CD4-positive, CD25-positive, alpha-beta regulatory T cell (primary cell): ENCODE results near the gene NEU2. TPM values are rescaled to one million over a fixed set of nuclear protein-coding genes. Genes with fewer than 3 reads are reported as not detected.

Experiments used
- ATAC-seq, 2 donors: fragments of 150-1000 bp; cut with Tn5 transposase; one replicate each; pipeline ENCODE4 v1.10.0; 2021; ENCODE audit warnings: low read depth in 2 of 2, moderate number of reproducible peaks in 2 of 2, moderate library complexity in 1 of 2
- DNase-seq, 3 donors: peaks; one replicate each; pipeline versions ENCODE4 v3.0.0 to v3.0.0-alpha.2; 2012 to 2022; ENCODE audit warnings: mixed read lengths in 1 of 3
- H3K27ac ChIP-seq: one replicate; pipeline ENCODE4 v1.7.0; 2013; ENCODE audit warnings: mild to moderate bottlenecking, low read length; ENCODE audit not compliant: insufficient read depth, poor library complexity, severe bottlenecking
- H3K27me3 ChIP-seq: one replicate; pipeline ENCODE4 v1.7.0; 2013; ENCODE audit warnings: low read length; ENCODE audit not compliant: control insufficient read depth, insufficient read depth
- H3K36me3 ChIP-seq: one replicate; pipeline ENCODE4 v1.7.0; 2013; ENCODE audit warnings: mild to moderate bottlenecking, low read length, moderate library complexity; ENCODE audit not compliant: control insufficient read depth, insufficient read depth
- H3K4me1 ChIP-seq: 2 replicates; pipeline ENCODE4 v1.7.0; 2013; ENCODE audit warnings: mild to moderate bottlenecking, low read length; ENCODE audit not compliant: insufficient read depth, control insufficient read depth, poor library complexity, severe bottlenecking
- H3K4me3 ChIP-seq: one replicate; pipeline ENCODE4 v1.7.0; 2013; ENCODE audit warnings: low read depth, mild to moderate bottlenecking, low read length, moderate library complexity
- H3K9me3 ChIP-seq, 2 experiments: 1 replicate in 1 of 2; 2 replicates in 1 of 2; pipeline ENCODE4 v1.7.0; 2013; ENCODE audit warnings: low read length in 2 of 2, mild to moderate bottlenecking in 1 of 2, moderate library complexity in 1 of 2; ENCODE audit not compliant: control insufficient read depth in 2 of 2
- H3K27ac Mint-ChIP-seq, 3 donors: one replicate each; pipeline ENCODE4 v1.8.0; 2020 to 2022; ENCODE audit warnings: mild to moderate bottlenecking in 3 of 3, mixed read lengths in 3 of 3, moderate library complexity in 2 of 3
- H3K27me3 Mint-ChIP-seq: one replicate; pipeline ENCODE4 v1.8.0; 2022; ENCODE audit warnings: mild to moderate bottlenecking, mixed read lengths
- H3K36me3 Mint-ChIP-seq: one replicate; pipeline ENCODE4 v1.8.0; 2020; ENCODE audit warnings: mixed read lengths
- H3K4me1 Mint-ChIP-seq, 4 donors: one replicate each; pipeline ENCODE4 v1.8.0; 2020 to 2022; ENCODE audit warnings: mixed read lengths in 4 of 4, mild to moderate bottlenecking in 1 of 4
- H3K4me3 Mint-ChIP-seq, 4 donors: one replicate each; pipeline ENCODE4 v1.8.0; 2020 to 2022; ENCODE audit warnings: mild to moderate bottlenecking in 4 of 4, mixed read lengths in 4 of 4, moderate library complexity in 3 of 4
- H3K9me3 Mint-ChIP-seq, 7 donors: one replicate each; pipeline ENCODE4 v1.8.0; 2020 to 2022; ENCODE audit warnings: mixed read lengths in 7 of 7, mild to moderate bottlenecking in 3 of 7, moderate library complexity in 2 of 7
- polyA plus RNA-seq, 4 donors: library from polyadenylated mRNA; unstranded; fragments of 300-500 nt; fragmentation: Illumina TruSeq; gene quantifications; one replicate each; pipeline ENCODE4 v1.2.3, GENCODE V29; 2021
- total RNA-seq: library from RNA; stranded (reverse); gene quantifications from one replicate; pipeline ENCODE4 v1.2.3, GENCODE V29; 2022

Gene NEU2
- total RNA-seq (not detected), polyA plus RNA-seq (not detected)

- no peak within 1 kb of the TSS for H3K4me3 Mint-ChIP-seq
- H3K27ac Mint-ChIP-seq: peak within 1 kb of the TSS in 1 of 3 donors; percentile 5
- Histone ChIP-seq H3K27ac (no peak within 1 kb of the TSS), H3K36me3 (no peaks in the 10 kb centered on the region), H3K27me3 (no peaks in the 10 kb centered on the region), H3K9me3 (no peaks in the 10 kb centered on the region), H3K4me1 (no peaks in the 10 kb centered on the region), H3K4me3 (no peak within 1 kb of the TSS)
- DNase-seq (no peak), ATAC-seq (no peak)
- no peaks in the 10 kb centered on the region for H3K36me3 Mint-ChIP-seq
- H3K4me1 Mint-ChIP-seq: no peaks in the 10 kb centered on the region
- peaks cover 7% of the 10 kb centered on the region for H3K27me3 Mint-ChIP-seq
- no peaks in the 10 kb centered on the region for H3K9me3 Mint-ChIP-seq
Observed at GRCh38 chr2:233032551-233033320, at the start of gene NEU2. Gene NEU2, plus strand, starts transcription at chr2:233032672. Its CDS starts 0 bp downstream, at chr2:233032672.

- ATAC-seq (no peak), DNase-seq (no peak)
- H3K4me3 Mint-ChIP-seq: no peak overlapping the region
- H3K36me3 ChIP-seq: no peaks in the 10 kb centered on the region
- H3K9me3 Mint-ChIP-seq: peaks cover 0 to 7% (median 3%) of the 10 kb centered on the region in 7 donors
- H3K27ac Mint-ChIP-seq: no peak overlapping the region
- H3K36me3 Mint-ChIP-seq: no peaks in the 10 kb centered on the region
- H3K27me3 Mint-ChIP-seq: peaks cover 53% of the 10 kb centered on the region
- H3K27me3 ChIP-seq: peaks cover 5% of the 10 kb centered on the region
- H3K27ac ChIP-seq: no peak overlapping the region
- H3K4me1 Mint-ChIP-seq: no peaks in the 10 kb centered on the region
- no peak overlapping the region for H3K4me3 ChIP-seq
- peaks cover 3 to 5% of the 10 kb centered on the region in 2 experiments for H3K9me3 ChIP-seq
- H3K4me1 ChIP-seq: no peaks in the 10 kb centered on the region
Observed at GRCh38 chr2:232982926-232983668, 49.4 kb upstream of the NEU2 start.

- peaks cover 3 to 5% of the 10 kb centered on the region in 2 experiments for H3K9me3 ChIP-seq
- no peak overlapping the region for H3K27ac ChIP-seq
- H3K4me1 Mint-ChIP-seq: no peaks in the 10 kb centered on the region
- no peaks in the 10 kb centered on the region for H3K36me3 ChIP-seq
- H3K4me1 ChIP-seq: no peaks in the 10 kb centered on the region
- peaks cover 59% of the 10 kb centered on the region for H3K27me3 Mint-ChIP-seq
- DNase-seq: no peak
- H3K4me3 Mint-ChIP-seq: no peak overlapping the region
- peaks cover 5% of the 10 kb centered on the region for H3K27me3 ChIP-seq
- no peak overlapping the region for H3K4me3 ChIP-seq
- H3K27ac Mint-ChIP-seq: no peak overlapping the region
- no peak for ATAC-seq
- no peaks in the 10 kb centered on the region for H3K36me3 Mint-ChIP-seq
- peaks cover 0 to 7% (median 3%) of the 10 kb centered on the region in 7 donors for H3K9me3 Mint-ChIP-seq
Observed at GRCh38 chr2:232983669-232984140, 48.8 kb upstream of the NEU2 start.

- no peak overlapping the region for H3K4me3 ChIP-seq
- H3K36me3 ChIP-seq: no peaks in the 10 kb centered on the region
- Mint-ChIP-seq H3K9me3 (peaks cover 0 to 7% (median 3%) of the 10 kb centered on the region in 7 donors), H3K36me3 (no peaks in the 10 kb centered on the region), H3K27me3 (peaks cover 66% of the 10 kb centered on the region), H3K4me1 (no peaks in the 10 kb centered on the region), H3K4me3 (peak overlapping the region in 1 of 4 donors; percentile 70), H3K27ac (no peak overlapping the region)
- DNase-seq (no peak), ATAC-seq (no peak)
- H3K9me3 ChIP-seq: peaks cover 3 to 5% of the 10 kb centered on the region in 2 experiments
- no peak overlapping the region for H3K27ac ChIP-seq
- H3K4me1 ChIP-seq: no peaks in the 10 kb centered on the region
- H3K27me3 ChIP-seq: peaks cover 5% of the 10 kb centered on the region
Observed at GRCh38 chr2:232984451-232985207, 47.8 kb upstream of the NEU2 start.

GRCh38 chr2:232986155-232986554, 46.3 kb upstream of the NEU2 start:
- Mint-ChIP-seq H3K9me3 (peaks cover 0 to 7% (median 3%) of the 10 kb centered on the region in 7 donors), H3K27ac (no peak overlapping the region), H3K27me3 (peaks cover 72% of the 10 kb centered on the region), H3K4me3 (no peak overlapping the region), H3K4me1 (no peaks in the 10 kb centered on the region), H3K36me3 (no peaks in the 10 kb centered on the region)
- H3K27me3 ChIP-seq: peaks cover 9% of the 10 kb centered on the region
- no peaks in the 10 kb centered on the region for H3K4me1 ChIP-seq
- DNase-seq (no peak), ATAC-seq (no peak)
- no peak overlapping the region for H3K27ac ChIP-seq
- no peak overlapping the region for H3K4me3 ChIP-seq
- peaks cover 3 to 5% of the 10 kb centered on the region in 2 experiments for H3K9me3 ChIP-seq
- H3K36me3 ChIP-seq: no peaks in the 10 kb centered on the region

- no peaks in the 10 kb centered on the region for H3K9me3 Mint-ChIP-seq
- no peaks in the 10 kb centered on the region for H3K4me1 Mint-ChIP-seq
- DNase-seq (no peak), ATAC-seq (no peak)
- no peaks in the 10 kb centered on the region for H3K36me3 Mint-ChIP-seq
- peaks cover 25% of the 10 kb centered on the region for H3K27me3 Mint-ChIP-seq
- H3K27ac ChIP-seq: no peak overlapping the region
- H3K27ac Mint-ChIP-seq: no peak overlapping the region
- no peak overlapping the region for H3K4me3 Mint-ChIP-seq
- H3K27me3 ChIP-seq: peaks cover 4% of the 10 kb centered on the region
- no peaks in the 10 kb centered on the region for H3K36me3 ChIP-seq
- H3K9me3 ChIP-seq: no peaks in the 10 kb centered on the region
- H3K4me3 ChIP-seq: no peak overlapping the region
- H3K4me1 ChIP-seq: no peaks in the 10 kb centered on the region
Observed at GRCh38 chr2:232993231-232993821, 39.1 kb upstream of the NEU2 start.

GRCh38 chr2:232994446-232994845, 38.0 kb upstream of the NEU2 start:
- Histone ChIP-seq H3K9me3 (no peaks in the 10 kb centered on the region), H3K27me3 (peaks cover 4% of the 10 kb centered on the region), H3K4me1 (no peaks in the 10 kb centered on the region), H3K4me3 (no peak overlapping the region), H3K36me3 (no peaks in the 10 kb centered on the region), H3K27ac (no peak overlapping the region)
- no peaks in the 10 kb centered on the region for H3K36me3 Mint-ChIP-seq
- DNase-seq: no peak
- ATAC-seq: no peak
- H3K27me3 Mint-ChIP-seq: peaks cover 14% of the 10 kb centered on the region
- no peak overlapping the region for H3K4me3 Mint-ChIP-seq
- no peaks in the 10 kb centered on the region for H3K4me1 Mint-ChIP-seq
- no peak overlapping the region for H3K27ac Mint-ChIP-seq
- no peaks in the 10 kb centered on the region for H3K9me3 Mint-ChIP-seq
